Measurements from ENCODE around the gene KLK3.

- TF ChIP-seq EZH2 (IDR thresholded peaks at IDR 0.05) = no peak
- no peak for TF ChIP-seq ATF3 (IDR thresholded peaks at IDR 0.05)
- TF ChIP-seq CEBPB (IDR thresholded peaks at IDR 0.05; ENCODE audit: low read depth) = no peak
- TF ChIP-seq CTCF (IDR thresholded peaks at IDR 0.05 in 2 of 3, conservative IDR thresholded peaks at IDR 0.05 in 1 of 3; ENCODE audit: borderline replicate concordance in 1 of 3, insufficient read depth in 1 of 3, low read depth in 2 of 3, low read length in 2 of 3) = no peak
- TF ChIP-seq CBX3 (IDR thresholded peaks at IDR 0.05; ENCODE audit: low read depth) = no peak
- TF ChIP-seq POLR2A (IDR thresholded peaks at IDR 0.05; ENCODE audit: borderline replicate concordance, extremely low read depth, insufficient read depth, insufficient read length) = no peak
- TF ChIP-seq SIN3A (IDR thresholded peaks at IDR 0.05; ENCODE audit: low read depth) = no peak
- TF ChIP-seq MAX (IDR thresholded peaks at IDR 0.05) = no peak
- TF ChIP-seq ZFX (IDR thresholded peaks at IDR 0.05) = no peak
- no peak for TF ChIP-seq EZH2phosphoT487 (IDR thresholded peaks at IDR 0.05; ENCODE audit: borderline replicate concordance)
- no peak for TF ChIP-seq RAD21 (IDR thresholded peaks at IDR 0.05; ENCODE audit: low read depth)
- TF ChIP-seq ELF1 (IDR thresholded peaks at IDR 0.05; ENCODE audit: borderline replicate concordance, low read depth) = no peak
These were observed 18.3 kb downstream of the KLK3 start, which contains the start of gene KLK2 for GRCh38 chr19:50873056-50873455.
